ENCODE data around the gene TTLL13.

GRCh38 chr15:90297021-90297420 is 47.7 kb downstream of the TTLL13 start:
- no peak for TF ChIP-seq CTCF (IDR thresholded peaks at IDR 0.05)
- no peak for TF ChIP-seq EZH2 (IDR thresholded peaks at IDR 0.05)
- TF ChIP-seq EZH2phosphoT487 (IDR thresholded peaks at IDR 0.05) = no peak
